Ramos (cell line): ENCODE data around the gene CD151.

Source experiments
- in situ Hi-C: fragments of 300-500 bp; cut with MboI; formaldehyde crosslinking; loops from one replicate; pipeline ENCODE4 v1.14.3; 2022; ENCODE audit warnings: low sequenced_read_pairs; ENCODE audit not compliant: unreplicated experiment

Gene CD151

GRCh38 chr11:825366-826226 is 7.2 kb upstream of the CD151 start:
- in situ Hi-C loops: no loop called here

GRCh38 chr11:826227-826621 is 6.5 kb upstream of the CD151 start:
- in situ Hi-C loops: no loop called here

GRCh38 chr11:826836-827145 is 6.0 kb upstream of the CD151 start:
- in situ Hi-C loops: no loop called here

GRCh38 chr11:827146-827896 is 5.4 kb upstream of the CD151 start:
- in situ Hi-C loops: no loop called here

GRCh38 chr11:827897-828192 is 4.9 kb upstream of the CD151 start, which contains the start of gene CRACR2B:
CRACR2B (plus strand) TSS chr11:827919; CDS start chr11:828608, 689 bp downstream.
- in situ Hi-C loops: no loop called here

GRCh38 chr11:828506-829175 is 4.1 kb upstream of the CD151 start:
- in situ Hi-C loops: no loop called here

GRCh38 chr11:829176-829846 is 3.4 kb upstream of the CD151 start:
- in situ Hi-C loops: no loop called here

GRCh38 chr11:829847-830294 is 2.9 kb upstream of the CD151 start:
- in situ Hi-C loops: no loop called here

- in situ Hi-C loops: no loop called here
Measured at GRCh38 chr11:830295-831117, 2.2 kb upstream of the CD151 start.

GRCh38 chr11:831118-831864 is 1.5 kb upstream of the CD151 start:
- in situ Hi-C loops: no loop called here

- in situ Hi-C loops: no loop called here
Measured at GRCh38 chr11:831961-832528, 707 bp upstream of the CD151 start.

- in situ Hi-C loops: no loop called here
Measured at GRCh38 chr11:833114-833791, 501 bp downstream of the CD151 start.

- in situ Hi-C loops: no loop called here
Measured at GRCh38 chr11:833849-834311, 1.1 kb downstream of the CD151 start.

GRCh38 chr11:834371-835316 is 1.9 kb downstream of the CD151 start:
- in situ Hi-C loops: no loop called here

- in situ Hi-C loops: no loop called here
Measured at GRCh38 chr11:836274-836673, 3.5 kb downstream of the CD151 start.

GRCh38 chr11:836700-837099 is 3.9 kb downstream of the CD151 start:
- in situ Hi-C loops: no loop called here
